ENCODE results near the gene PROX2. TPM values are rescaled to one million over a fixed set of nuclear protein-coding genes. Genes with fewer than 3 reads are reported as not detected.

The PROX2 gene
- total RNA-seq, 4 donors from 2014 or later = not detected

GRCh38 chr14:74893614-74894091, 17.7 kb upstream of the PROX2 start:
- ATAC-seq (ENCODE audit: low FRiP score) (no peak), DNase-seq (ENCODE audit: low spot score) (no peak)
- no peak for TF ChIP-seq CTCF (IDR thresholded peaks at IDR 0.05)

- no peak for TF ChIP-seq CTCF (IDR thresholded peaks at IDR 0.05)
- ATAC-seq (ENCODE audit: low FRiP score) (no peak), DNase-seq (ENCODE audit: low spot score) (no peak)
Observed at GRCh38 chr14:74892745-74893144, 16.8 kb upstream of the PROX2 start.

- DNase-seq (ENCODE audit: low spot score) (no peak), ATAC-seq (ENCODE audit: low FRiP score) (peak; percentile 11)
- TF ChIP-seq CTCF (IDR thresholded peaks at IDR 0.05) = no peak
Observed at GRCh38 chr14:74891870-74892269, 15.9 kb upstream of the PROX2 start.

GRCh38 chr14:74890262-74890661, 14.3 kb upstream of the PROX2 start:
- no peak for ATAC-seq (ENCODE audit: low FRiP score)
- no peak for TF ChIP-seq CTCF (IDR thresholded peaks at IDR 0.05)
- no peak for DNase-seq (ENCODE audit: low spot score)

GRCh38 chr14:74888164-74889158, 12.5 kb upstream of the PROX2 start:
- DNase-seq (ENCODE audit: low spot score) = no peak
- TF ChIP-seq CTCF (IDR thresholded peaks at IDR 0.05) = no peak
- ATAC-seq (ENCODE audit: low FRiP score) = no peak

- no peak for TF ChIP-seq CTCF (IDR thresholded peaks at IDR 0.05)
- ATAC-seq (ENCODE audit: low FRiP score) (peak; percentile 66), DNase-seq (ENCODE audit: low spot score) (no peak)
Observed at GRCh38 chr14:74886001-74886400, 10.1 kb upstream of the PROX2 start.
